Bladder microvascular endothelial cell (primary cell): ENCODE results near the gene PEX11A. TPM values are rescaled to one million over a fixed set of nuclear protein-coding genes. Genes with fewer than 3 reads are reported as not detected.

Experiments used
- total RNA-seq: library from RNA; depleted of rRNA; stranded (reverse); fragments of >200 nt; gene quantifications from 2 replicates; pipeline ENCODE4 v1.2.3, GENCODE V29; 2014

Gene PEX11A, protein sequence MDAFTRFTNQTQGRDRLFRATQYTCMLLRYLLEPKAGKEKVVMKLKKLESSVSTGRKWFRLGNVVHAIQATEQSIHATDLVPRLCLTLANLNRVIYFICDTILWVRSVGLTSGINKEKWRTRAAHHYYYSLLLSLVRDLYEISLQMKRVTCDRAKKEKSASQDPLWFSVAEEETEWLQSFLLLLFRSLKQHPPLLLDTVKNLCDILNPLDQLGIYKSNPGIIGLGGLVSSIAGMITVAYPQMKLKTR
- 1.6 and 6.2 TPM in 2 replicates for total RNA-seq

GRCh38 chr15:89690276-89691218 lies at the start of gene PEX11A, which contains the start of gene WDR93:
PEX11A (minus strand) TSS chr15:89690754; CDS start chr15:89690632, 122 bp downstream.
WDR93 (plus strand) TSS chr15:89690811; CDS start chr15:89701747, 10,936 bp downstream.

GRCh38 chr15:89679212-89679611 lies 11.3 kb downstream of the PEX11A start, which contains the start of gene PLIN1:
PLIN1 (minus strand) TSS chr15:89679367; CDS start chr15:89677489, 1,878 bp downstream.

GRCh38 chr15:89654847-89655805 lies 35.4 kb downstream of the PEX11A start, which contains the start of gene KIF7:
KIF7 (minus strand) TSS chr15:89655467; CDS start chr15:89652930, 2,537 bp downstream.

Other genes starting within 250 kb of the PEX11A start
- under 0.01 TPM in 1 of 2 replicates, not detected in the other for gene RHCG, start 194.2 kb downstream of the PEX11A start, total RNA-seq
- 4.0 and 5.0 TPM in 2 replicates for gene TICRR, start 115.3 kb downstream of the PEX11A start, total RNA-seq
- gene KIF7, start 35.3 kb downstream of the PEX11A start, total RNA-seq = 0.81 and 2.3 TPM in 2 replicates
- gene PLIN1, start 11.4 kb downstream of the PEX11A start, total RNA-seq = 0.06 TPM in 1 of 2 replicates, not detected in the other
- under 0.01 TPM in 1 of 2 replicates, not detected in the other for gene WDR93, start 57 bp upstream of the PEX11A start, total RNA-seq
- 0.16 and 0.31 TPM in 2 replicates for gene MESP1, start 60.5 kb upstream of the PEX11A start, total RNA-seq
- gene MESP2, start 85.6 kb upstream of the PEX11A start, total RNA-seq = not detected in 2 replicates
- 6.0 and 14.2 TPM in 2 replicates for gene ANPEP, start 124.1 kb upstream of the PEX11A start, total RNA-seq
- 20.6 and 51.0 TPM in 2 replicates for gene AP3S2, start 203.2 kb upstream of the PEX11A start, total RNA-seq
- 14.8 and 17.0 TPM in 2 replicates for gene ARPIN, start 222.2 kb upstream of the PEX11A start, total RNA-seq